ENCODE results near the gene PDZD7. TPM values are rescaled to one million over a fixed set of nuclear protein-coding genes. Genes with fewer than 3 reads are reported as not detected.

PDZD7 gene
- total and polyA plus RNA-seq, 9 of the 15 experiments (the other 6 are each of a cell fraction or from before 2014, with no cell fraction given), result 0.04 to 0.24 (median 0.08) TPM; not detected in 3

DNA sequence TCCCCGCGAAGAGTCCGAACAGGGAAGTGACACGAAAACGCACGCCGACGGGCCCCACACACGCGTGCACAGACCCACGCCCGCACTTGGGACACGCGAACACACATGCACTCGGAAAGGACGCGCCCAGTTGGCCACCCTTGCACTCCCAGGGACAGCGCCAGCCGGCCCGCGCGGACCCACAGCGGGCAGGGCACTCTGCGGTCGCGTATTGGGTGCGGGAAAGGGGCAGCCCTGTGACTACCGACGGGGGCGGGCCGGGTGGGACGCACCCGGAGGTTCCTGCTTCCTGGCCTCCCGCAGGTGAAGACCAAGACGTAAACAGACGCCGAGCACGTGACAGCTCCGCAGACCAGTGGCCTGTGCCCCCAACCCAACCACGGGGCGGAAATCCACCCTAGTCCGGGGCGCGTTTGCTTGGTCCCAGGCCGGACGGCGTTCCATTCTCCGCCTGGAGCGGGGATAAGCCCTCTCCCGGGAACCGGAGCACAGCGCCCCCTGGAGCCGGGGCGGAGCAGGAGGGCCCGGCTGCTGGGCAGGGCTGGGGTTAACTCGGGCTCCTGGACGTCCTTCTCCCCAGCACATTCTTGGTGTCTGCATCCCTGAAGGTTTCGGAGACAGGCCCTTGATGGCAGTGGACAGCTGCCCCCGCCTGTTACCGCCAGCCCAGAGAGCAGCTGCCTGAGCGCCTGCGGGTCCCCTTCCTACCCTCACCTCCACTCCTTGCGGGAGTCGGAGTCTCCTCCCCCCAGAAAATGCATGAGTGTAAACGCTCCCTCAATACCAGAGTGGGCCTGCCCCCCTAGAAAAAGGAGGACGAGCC is 33.4 kb downstream of the PDZD7 start (continued):
- TF ChIP-seq, protein P1, sequence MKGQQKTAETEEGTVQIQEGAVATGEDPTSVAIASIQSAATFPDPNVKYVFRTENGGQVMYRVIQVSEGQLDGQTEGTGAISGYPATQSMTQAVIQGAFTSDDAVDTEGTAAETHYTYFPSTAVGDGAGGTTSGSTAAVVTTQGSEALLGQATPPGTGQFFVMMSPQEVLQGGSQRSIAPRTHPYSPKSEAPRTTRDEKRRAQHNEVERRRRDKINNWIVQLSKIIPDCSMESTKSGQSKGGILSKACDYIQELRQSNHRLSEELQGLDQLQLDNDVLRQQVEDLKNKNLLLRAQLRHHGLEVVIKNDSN (CRISPR knock-in tag; IDR thresholded peaks at IDR 0.05), result peak; percentile 51; the same call in 1 of the 2 replicates
- no peak for TF ChIP-seq SRSF3 (IDR thresholded peaks at IDR 0.05; ENCODE audit: insufficient read depth, low read length)
- no peak for TF ChIP-seq ZFP30 (CRISPR knock-in tag; IDR thresholded peaks at IDR 0.05; ENCODE audit: borderline replicate concordance)
- TF ChIP-seq, protein P2, sequence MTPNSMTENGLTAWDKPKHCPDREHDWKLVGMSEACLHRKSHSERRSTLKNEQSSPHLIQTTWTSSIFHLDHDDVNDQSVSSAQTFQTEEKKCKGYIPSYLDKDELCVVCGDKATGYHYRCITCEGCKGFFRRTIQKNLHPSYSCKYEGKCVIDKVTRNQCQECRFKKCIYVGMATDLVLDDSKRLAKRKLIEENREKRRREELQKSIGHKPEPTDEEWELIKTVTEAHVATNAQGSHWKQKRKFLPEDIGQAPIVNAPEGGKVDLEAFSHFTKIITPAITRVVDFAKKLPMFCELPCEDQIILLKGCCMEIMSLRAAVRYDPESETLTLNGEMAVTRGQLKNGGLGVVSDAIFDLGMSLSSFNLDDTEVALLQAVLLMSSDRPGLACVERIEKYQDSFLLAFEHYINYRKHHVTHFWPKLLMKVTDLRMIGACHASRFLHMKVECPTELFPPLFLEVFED (CRISPR knock-in tag; conservative IDR thresholded peaks at IDR 0.05), result no peak
- TF ChIP-seq BRCA1 (IDR thresholded peaks at IDR 0.05), result no peak
- no peak for TF ChIP-seq BRCA1 (CRISPR knock-in tag; IDR thresholded peaks at IDR 0.05)
- TF ChIP-seq FOXA3 (CRISPR knock-in tag; conservative IDR thresholded peaks at IDR 0.05 in 1 of 2, IDR thresholded peaks at IDR 0.05 in 1 of 2), result no peak
- TF ChIP-seq CREB1 (IDR thresholded peaks at IDR 0.05), result no peak
- no peak for TF ChIP-seq CREB1 (CRISPR knock-in tag; IDR thresholded peaks at IDR 0.05)
- TF ChIP-seq, protein P3, sequence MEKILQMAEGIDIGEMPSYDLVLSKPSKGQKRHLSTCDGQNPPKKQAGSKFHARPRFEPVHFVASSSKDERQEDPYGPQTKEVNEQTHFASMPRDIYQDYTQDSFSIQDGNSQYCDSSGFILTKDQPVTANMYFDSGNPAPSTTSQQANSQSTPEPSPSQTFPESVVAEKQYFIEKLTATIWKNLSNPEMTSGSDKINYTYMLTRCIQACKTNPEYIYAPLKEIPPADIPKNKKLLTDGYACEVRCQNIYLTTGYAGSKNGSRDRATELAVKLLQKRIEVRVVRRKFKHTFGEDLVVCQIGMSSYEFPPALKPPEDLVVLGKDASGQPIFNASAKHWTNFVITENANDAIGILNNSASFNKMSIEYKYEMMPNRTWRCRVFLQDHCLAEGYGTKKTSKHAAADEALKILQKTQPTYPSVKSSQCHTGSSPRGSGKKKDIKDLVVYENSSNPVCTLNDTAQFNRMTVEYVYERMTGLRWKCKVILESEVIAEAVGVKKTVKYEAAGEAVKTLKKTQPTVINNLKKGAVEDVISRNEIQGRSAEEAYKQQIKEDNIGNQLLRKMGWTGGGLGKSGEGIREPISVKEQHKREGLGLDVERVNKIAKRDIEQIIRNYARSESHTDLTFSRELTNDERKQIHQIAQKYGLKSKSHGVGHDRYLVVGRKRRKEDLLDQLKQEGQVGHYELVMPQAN (IDR thresholded peaks at IDR 0.05; ENCODE audit: borderline replicate concordance), result no peak; the same call in 1 of the 2 replicates
- TF ChIP-seq HDAC3 (IDR thresholded peaks at IDR 0.05; ENCODE audit: borderline replicate concordance, partially characterized antibody), result no peak
- no peak for TF ChIP-seq CBFB (CRISPR knock-in tag; IDR thresholded peaks at IDR 0.05)
- TF ChIP-seq, protein P4, sequence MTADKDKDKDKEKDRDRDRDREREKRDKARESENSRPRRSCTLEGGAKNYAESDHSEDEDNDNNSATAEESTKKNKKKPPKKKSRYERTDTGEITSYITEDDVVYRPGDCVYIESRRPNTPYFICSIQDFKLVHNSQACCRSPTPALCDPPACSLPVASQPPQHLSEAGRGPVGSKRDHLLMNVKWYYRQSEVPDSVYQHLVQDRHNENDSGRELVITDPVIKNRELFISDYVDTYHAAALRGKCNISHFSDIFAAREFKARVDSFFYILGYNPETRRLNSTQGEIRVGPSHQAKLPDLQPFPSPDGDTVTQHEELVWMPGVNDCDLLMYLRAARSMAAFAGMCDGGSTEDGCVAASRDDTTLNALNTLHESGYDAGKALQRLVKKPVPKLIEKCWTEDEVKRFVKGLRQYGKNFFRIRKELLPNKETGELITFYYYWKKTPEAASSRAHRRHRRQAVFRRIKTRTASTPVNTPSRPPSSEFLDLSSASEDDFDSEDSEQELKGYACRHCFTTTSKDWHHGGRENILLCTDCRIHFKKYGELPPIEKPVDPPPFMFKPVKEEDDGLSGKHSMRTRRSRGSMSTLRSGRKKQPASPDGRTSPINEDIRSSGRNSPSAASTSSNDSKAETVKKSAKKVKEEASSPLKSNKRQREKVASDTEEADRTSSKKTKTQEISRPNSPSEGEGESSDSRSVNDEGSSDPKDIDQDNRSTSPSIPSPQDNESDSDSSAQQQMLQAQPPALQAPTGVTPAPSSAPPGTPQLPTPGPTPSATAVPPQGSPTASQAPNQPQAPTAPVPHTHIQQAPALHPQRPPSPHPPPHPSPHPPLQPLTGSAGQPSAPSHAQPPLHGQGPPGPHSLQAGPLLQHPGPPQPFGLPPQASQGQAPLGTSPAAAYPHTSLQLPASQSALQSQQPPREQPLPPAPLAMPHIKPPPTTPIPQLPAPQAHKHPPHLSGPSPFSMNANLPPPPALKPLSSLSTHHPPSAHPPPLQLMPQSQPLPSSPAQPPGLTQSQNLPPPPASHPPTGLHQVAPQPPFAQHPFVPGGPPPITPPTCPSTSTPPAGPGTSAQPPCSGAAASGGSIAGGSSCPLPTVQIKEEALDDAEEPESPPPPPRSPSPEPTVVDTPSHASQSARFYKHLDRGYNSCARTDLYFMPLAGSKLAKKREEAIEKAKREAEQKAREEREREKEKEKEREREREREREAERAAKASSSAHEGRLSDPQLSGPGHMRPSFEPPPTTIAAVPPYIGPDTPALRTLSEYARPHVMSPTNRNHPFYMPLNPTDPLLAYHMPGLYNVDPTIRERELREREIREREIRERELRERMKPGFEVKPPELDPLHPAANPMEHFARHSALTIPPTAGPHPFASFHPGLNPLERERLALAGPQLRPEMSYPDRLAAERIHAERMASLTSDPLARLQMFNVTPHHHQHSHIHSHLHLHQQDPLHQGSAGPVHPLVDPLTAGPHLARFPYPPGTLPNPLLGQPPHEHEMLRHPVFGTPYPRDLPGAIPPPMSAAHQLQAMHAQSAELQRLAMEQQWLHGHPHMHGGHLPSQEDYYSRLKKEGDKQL (CRISPR knock-in tag; IDR thresholded peaks at IDR 0.05; ENCODE audit: borderline replicate concordance), result no peak
- peak; percentile 32 for TF ChIP-seq SP2 (IDR thresholded peaks at IDR 0.05; ENCODE audit: extremely low read depth, low read depth, low read length, poor library complexity, severe bottlenecking)
- TF ChIP-seq, protein P5, sequence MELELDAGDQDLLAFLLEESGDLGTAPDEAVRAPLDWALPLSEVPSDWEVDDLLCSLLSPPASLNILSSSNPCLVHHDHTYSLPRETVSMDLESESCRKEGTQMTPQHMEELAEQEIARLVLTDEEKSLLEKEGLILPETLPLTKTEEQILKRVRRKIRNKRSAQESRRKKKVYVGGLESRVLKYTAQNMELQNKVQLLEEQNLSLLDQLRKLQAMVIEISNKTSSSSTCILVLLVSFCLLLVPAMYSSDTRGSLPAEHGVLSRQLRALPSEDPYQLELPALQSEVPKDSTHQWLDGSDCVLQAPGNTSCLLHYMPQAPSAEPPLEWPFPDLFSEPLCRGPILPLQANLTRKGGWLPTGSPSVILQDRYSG (tag; conservative IDR thresholded peaks at IDR 0.05; ENCODE audit: low read depth), result no peak
- TF ChIP-seq SMARCA5 (IDR thresholded peaks at IDR 0.05), result no peak
